ENCODE data around the gene TNN.

Gene TNN

DNA sequence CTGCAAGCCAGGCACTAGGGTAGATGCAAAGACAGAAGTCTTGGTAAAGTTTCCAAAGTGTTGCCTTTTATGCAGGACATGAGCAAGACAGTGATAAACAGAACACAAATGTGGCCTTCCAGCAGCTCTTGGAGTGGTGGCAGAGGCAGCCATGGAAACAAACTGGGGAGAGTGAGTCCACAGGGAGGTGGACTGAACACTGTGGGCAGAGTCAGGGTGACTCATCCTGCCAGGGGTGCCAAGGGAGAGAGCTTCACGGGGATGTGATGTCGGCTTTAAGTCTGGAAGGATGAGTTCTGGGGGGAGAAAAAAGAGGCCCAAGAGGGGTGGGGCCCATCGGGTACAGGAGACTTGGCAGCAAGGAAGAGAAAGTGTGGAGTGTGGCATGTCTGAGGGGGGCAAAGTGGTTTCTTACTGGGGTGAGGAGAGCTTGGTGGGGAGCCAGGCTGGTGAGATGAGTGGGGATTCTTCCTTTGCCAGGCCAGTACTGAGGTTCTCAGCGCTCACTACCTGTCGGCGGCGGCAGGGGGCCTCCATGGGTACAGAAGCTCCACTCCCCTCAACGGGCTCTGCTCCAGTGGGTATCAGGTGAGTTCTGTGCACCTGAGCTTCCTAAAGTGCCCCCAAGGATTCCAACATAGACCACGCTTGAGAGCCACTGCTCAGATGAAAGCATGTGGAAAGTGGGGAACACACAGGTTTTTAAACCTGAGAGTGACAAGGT, 83.1 kb downstream of the TNN start:
- no peak for DNase-seq

DNA sequence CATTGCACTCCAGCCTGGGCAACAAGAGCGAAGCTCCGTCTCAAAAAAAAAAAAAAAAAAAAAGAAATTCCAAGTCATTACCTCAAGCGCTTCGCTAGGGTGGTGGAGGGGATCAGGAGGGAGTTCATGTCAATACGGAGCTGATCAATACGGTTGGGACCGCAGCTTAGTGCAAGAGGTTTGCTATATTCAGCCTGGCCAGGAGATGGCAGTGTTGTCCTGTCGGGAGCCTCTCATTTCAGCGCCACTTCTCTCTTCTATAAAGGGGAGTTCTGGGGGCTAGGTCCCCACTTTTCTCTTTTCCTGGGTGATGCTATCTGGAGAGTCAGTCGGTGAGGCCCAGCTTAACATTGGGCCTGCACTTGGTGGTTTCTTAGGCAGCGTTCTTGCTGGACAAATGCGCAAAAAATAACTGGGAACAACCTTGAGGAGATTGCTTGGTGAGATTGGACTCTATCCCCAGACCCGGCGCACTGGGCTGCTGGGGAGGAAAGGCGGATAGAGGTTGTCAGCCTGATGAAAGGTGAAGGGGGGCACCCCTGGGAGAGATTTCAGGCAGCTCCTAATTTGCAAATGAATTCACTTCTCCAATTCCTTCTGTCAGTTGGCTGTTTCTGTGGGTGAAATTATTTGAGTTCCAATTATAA, 84.5 kb downstream of the TNN start:
- peak; percentile 71 for DNase-seq

DNA sequence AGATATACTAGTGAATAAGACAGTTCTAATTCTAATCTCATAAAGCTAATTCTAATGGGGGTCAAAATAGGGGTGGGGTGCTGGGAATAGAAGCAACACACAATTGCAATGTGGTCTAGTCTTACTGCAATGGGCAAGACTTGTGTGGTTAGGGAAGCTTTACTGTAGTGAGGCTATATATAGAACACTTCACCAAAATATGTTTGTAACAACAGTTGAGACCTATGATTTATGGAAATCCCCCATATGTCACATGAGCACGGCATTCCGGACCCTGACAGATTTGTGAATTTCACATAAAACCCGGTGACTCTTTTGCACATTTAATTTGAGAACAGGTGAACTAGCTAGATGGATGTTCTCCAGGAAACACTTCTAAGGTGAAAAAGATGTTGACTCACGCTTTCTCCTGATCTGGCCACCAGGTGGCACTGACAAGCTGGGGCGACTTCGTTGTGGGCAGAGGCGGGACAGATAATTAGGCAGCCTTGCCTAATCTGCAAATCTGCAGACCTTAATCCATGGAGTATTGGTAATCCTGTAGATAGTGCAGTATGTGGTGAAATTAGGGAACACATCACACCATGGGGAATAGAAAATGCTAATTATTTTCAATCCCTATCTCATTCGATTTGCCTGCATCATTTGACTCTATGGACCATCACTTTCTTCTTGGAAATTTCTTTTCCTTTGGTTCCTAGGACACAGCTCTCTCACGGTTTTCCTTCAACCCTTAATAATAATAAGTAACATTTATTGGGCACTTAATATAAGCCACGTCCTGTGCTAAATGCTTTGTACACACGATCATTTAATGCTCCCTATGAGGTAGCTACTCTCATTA, 87.2 kb downstream of the TNN start:
- peak; percentile 77 for DNase-seq

DNA sequence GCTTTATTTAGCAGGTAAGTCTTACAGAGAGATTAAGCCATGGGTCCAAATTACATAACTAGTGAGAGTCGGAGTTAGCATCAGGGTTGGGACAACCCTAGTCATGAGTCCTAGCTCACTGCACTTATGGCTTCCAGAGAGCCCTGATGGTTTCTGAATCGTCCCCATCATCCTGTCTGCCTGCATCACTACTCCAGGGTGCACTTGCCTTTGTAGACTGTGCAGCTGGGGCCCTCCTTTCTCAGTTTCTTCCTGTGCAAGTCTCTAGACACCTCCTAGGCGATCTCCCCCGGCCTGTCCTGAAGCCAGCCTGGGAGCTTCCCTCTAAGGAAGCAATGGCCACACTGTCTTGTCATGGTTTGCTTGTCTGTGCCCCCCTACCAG, 87.8 kb downstream of the TNN start:
- DNase-seq, result no peak

DNA sequence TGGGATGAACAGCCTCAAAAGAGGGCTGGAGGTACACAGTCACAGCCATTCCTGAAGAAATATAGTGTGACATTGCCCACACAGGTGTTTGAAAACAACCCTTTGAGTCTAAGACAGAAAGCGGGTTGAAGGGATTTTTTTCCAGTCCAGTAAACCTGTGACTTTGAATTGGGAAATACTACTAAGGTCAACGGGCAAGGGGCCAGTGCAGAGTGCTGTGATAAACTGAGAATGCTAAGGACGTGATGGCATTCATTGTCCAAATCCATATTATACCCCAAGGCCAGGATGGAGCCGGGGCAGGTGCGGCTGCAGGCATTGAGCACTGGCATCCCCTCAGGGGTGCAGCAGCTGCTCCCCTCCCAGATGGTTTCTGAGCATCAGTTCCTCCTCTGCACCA, 88.3 kb downstream of the TNN start:
- no peak for DNase-seq

DNA sequence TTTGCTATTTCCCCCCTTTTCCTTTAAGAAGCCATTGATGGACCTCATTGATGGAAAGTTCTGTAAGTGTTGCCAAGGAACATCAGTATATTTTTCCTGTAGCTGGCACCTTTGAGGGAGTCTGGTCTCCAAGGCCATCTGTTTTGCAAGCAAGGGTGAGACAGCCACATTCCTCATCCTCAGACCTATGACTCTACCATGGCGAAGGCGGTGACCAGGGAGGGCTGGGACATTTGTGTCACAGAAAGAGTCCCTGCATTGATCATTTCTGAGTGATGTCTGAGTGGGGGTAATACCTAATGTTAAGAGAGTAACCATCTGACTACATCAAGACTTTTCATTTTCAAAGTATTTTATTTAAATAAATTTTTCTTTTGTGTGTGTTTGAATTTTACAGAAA, 89.6 kb downstream of the TNN start:
- DNase-seq, result no peak

DNA sequence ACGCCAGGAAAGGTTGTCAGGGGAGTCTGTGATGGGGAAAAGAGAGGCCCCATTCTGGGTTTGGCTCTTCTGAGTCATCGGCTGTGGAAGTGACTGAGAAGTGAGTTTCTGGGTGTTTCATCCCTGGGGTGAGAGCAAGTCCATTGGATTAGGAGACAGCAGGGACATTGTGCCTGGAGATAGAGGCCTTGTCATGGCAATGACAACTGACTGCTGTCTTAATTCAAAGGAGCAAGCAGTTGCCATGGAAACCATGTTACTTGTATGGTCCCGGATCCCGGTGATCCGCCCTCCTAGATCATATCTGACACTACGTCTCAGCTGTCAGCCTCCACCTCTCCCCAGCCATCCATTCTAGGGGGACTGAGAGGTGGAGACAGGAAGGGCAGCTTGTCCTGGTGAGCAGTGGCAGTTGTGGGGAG, 90.5 kb downstream of the TNN start:
- DNase-seq, result no peak

DNA sequence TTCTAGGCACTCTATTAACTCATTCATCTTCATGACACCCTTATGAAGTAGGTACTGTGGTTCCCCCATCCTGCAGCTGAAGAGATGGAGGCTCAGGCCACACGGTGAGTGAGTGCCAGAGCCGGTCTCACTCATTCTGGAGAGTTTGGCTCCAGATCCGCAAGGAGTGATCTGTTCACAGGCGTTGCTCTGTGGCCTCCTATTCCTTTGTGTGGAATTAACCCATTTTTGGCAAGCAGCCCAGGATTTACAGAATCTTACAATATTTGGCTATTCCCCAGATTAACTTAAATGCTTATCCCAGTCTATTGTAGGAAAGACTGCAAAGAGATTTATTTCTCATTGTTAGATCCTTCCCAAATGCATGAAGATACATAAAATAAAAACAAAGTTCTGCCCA, 95.3 kb downstream of the TNN start:
- DNase-seq, result no peak

DNA sequence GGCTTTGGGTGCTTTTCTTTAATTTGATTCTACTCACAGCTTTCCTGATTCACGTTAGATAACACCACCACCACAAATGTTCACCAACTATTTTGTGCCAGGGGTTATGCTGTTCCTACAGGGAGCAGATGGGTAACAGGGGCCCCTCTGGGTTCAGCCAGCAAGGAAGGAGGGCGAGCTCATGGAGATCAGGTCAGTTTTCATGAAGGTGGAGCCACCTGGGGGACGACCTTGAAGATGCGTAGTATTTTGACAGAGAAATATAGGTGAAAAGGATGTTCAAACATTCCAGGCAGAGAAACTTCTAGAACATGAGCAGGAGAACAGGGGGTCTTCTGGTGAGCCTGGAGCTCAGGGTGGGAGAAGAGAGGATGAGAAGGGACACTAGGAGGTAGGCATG, 96.1 kb downstream of the TNN start:
- DNase-seq, result no peak

DNA sequence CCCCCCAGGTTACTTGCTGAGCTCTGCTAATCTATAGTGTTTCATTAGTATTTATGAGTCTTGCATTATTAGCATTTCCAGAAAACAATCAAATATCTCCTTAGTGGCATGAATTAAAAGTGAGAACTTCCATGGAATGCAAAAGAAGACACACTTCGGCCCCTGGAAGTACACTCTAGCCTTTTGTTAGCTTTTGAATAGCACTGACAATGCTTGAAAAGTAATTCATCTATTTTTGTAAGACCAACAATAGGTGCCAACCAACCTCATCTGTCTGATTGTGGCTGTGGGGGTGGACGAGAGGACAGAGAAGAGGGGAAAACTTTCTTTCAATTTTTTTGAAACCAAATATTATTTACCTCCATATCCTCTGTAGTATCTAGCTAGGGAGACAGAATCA, 97.1 kb downstream of the TNN start:
- DNase-seq, result no peak

DNA sequence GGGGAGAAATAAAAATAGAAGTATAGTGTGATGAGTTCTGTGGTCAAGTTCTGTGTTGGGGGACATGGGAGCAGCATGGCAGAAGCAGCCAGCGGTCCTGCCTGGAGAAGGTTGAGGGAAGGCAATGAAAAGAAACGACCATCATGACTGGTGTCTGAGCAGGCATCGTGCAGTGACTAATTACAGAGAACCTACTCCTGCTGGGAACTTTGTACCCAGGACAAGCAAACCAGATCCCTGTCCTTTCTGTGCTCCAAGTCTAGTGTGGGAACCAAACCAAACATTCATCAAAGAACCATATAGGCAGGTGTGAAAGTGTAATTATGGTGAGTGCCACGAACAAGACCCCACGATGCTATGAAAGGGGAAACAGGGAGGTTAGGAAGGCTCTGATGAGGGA, 99.1 kb downstream of the TNN start:
- DNase-seq, result no peak

DNA sequence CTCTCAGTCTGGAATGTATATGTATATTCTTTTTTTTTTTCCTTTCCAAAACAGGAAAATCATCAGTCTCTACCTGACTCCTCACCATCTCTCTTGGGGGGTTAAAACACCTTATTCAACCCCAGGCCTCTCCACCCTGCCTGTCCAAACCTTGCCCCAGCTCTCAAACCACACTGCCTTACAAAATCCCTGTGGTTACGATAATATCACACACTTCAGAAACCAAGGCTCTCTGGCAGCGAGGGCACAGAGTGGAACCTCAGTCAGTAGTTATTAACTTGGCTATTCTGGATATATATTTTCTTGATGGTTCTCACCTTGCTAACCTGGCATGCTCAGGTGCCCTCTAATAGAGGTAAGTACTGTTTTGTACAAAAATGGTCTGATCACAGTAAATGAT, 100.2 kb downstream of the TNN start:
- no peak for DNase-seq

DNA sequence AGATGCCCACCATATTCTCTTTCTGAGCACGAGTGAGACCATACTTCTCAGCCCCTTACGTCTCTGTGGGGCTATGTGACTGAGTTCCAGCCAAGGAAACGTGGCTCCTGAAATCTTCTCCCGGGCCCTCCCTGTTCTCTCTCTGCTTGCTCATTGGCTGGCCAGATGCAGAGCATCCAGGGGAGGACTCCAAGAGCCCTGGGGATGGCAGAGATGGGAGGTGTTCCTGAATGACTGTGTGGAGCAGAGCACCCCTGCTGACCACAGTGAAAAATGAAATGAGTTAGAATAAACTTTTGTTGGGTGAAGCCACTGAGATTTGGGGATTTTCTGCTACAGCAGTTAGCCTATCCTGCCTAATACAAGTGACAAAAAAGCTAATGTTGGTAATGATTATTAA, 101.1 kb downstream of the TNN start:
- no peak for DNase-seq

DNA sequence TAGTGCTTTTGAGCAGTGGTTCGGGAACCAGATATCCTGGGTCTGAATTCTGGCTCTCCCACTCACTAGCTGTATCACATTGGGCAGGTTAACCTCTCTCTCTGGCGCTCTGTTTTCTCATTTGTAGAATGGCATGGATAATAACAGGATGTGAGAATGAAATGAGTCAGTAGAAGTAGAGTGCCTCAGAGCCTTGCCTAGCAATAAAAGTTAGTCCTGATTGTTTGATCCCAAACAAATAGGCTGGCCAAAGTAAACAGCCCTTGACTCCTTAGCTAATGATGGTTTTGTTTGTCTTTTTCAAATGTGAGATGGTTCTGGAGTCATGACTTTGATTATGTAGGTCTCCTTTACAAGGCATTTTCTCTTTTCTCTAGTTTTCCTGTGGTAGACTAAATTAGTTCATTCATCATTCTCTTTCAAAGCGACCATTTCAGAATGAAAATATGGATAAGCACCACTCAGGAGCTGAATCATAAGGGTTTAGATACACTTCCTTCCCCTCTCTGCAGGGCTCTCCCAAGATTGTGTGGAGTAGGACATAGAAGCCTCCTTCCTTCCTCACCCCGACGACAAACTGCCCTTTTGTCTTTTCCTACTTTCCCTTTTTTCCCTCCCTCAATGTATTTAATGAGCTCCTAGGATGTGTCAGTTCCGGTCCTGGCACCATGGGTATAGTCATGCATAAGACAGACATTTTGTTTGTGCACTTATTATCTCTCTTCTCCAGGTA, 101.8 kb downstream of the TNN start:
- DNase-seq, result no peak

DNA sequence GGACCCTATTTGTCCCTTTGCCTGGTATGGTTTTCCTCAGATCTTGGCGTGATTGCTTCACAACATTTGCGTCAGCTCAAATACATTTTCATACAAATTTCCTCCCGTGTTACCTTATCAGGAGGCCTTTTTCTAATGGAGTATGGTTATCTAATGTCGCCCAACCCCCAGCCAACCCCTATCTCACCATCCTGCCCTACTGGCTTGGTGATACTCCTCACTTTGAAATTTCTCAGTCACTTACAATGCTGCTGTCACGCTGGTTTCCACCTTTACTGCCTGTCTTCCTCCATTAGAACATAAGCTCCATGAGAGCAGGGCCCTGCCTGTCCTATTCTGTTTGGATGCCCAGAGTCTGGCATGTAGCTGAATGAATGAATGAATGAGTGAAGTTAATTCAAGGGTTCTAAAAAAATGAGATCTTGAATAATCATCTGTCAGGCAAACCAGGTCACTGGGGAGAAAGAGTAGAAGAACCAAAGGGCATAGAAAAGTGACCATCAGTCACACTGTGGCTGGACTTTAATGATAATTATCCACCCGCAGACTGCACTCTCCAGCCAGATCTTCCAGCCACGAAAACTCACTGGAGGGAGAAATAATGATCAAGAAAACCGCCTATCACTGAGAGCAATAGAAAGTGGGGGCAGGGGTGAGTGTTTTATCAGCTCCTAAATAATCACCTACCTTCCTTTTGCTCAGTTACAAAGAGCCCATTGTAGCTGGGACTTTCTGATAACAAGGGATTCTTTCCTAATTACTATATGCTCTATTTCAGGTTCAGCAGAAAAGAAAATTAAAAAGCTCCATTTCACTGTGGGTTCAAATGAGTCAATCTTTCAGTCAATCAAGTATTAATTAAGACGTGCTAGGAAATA, 103.6 kb downstream of the TNN start:
- no peak for DNase-seq

DNA sequence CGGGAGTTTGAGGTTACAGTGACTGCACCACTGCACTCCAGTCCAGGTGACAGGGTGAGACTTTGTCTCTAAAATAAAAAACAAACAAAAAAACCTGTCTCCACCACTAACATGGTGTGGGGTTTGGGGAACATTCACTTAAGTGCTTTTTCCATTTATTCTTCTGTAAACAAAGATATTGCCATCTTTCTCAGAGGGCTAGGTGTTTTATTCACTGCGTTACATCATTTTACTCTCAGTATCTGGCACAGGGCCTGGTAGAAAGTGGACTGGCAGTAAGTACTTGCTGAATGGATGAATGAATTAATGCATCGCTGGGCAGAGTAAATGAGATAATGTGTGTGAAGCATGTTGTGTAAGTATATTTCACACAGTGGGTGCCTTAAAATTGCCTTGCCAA, 104.9 kb downstream of the TNN start:
- no peak for DNase-seq

DNA sequence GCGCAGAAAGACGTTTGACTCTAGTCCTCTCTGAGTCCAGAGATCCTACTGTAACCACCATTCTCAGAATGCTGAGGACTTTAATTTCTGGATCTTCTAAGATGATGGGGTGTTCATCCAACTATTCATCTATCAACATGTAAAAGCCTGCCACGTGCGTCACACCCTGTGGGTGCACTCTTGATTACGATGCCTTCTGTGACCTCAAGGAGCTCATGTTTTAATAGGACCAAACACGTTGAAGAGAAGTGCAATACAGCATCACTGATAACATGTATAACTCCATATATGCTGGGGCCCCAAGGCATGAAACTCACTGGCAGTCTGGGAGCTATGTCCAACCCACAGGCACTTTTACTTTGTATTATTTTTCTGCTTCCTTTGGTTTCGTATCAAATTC, 105.9 kb downstream of the TNN start:
- no peak for DNase-seq

DNA sequence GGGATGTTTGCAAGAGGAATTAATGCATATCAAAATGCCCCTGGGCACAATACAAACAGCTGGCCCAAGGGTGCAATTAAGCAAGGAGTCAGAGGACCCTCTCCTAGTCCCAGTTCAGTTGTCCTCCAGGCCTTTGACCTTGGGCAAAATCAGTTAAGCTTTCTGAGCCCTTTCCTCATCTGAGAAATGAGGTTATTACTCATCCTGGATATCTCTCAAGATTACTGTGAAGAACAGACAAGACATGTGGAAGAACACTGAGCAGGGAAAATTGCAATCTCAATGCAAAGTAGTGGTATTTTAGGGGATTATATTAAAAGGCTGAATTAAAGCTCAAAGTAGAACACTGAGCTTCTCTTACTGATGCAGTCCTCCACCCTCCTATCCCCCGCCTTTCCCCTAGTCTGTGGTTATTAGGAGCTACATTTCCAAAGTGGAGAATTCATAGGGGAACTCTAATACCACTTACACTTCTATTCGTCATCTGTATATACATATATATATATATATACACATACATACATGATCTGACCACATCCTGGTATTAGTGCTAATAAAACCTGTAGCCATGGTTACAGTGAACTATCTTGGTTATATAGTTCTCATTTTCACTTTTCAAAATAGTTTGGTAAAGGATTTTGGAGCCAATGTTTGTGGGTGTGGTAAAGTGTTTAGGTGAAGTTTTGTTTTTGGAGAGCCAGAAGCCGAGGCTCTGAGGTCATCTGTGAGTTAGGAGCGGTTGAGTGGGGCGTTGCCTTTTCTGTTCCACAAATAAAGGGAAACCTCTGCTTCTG, 106.9 kb downstream of the TNN start:
- DNase-seq, result no peak

DNA sequence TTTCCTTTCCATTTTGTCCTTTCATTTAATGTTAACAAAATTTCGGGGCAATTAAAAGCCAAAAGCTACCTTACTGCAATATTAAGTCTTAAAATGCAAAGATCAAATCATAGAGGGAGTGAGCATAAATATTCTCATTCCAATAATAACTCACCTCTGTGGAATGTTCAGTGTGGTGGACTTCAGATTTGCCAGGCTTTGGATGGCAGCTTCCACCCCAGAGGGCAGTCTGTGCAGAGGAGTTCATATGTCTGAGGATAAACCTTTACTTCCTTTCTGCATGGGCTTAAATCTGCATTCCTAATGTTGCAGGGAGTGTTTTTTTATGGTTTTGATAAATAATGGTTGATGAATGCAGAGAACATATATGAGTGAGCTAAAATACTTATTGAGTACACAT, 108.6 kb downstream of the TNN start:
- DNase-seq, result no peak

DNA sequence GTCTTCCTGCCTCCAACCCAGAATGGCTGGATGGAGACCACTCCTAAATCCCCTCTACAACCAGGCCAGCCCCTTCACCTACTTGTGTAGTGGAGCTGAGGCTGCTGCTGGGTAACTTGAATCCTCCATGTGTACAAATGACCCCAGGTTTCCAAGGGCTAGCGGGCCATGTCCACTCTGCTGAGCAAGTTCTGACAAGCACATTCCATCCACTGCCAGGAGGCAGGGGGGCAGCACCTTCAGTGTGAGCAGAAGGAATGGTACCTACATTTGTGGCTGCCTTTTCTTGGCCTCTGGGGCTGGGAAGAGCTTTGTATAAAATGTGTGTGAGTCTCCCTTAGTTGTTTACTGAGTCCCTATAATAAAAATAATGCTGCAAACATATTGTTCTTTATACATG, 110.4 kb downstream of the TNN start:
- DNase-seq, result no peak

DNA sequence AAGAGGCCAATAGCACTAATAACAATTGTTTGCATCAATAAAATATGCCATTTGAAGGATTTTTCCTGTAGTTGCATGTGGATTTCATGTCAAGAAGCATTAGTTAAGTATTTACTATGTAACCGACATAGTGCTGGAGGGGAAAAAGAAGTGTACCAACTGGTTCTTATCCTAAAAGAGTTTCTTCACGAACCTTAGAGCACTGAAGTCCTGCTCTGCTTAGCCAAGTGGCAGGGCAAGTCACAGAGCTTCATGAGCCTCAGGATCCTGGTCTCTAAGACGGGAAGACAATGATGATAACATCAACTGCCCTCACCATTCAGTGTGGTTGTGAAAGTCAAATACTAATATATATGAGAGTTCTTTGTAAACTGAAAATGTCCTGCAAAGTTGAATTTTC, 110.8 kb downstream of the TNN start:
- no peak for DNase-seq

Measured in stimulated activated CD4-positive, alpha-beta T cell treated with anti-CD3 and anti-CD28 coated beads, Interleukin-4, amount 100 ng/mL, for 1 hour (primary cell).